Retinal pigment epithelial cell (primary cell): Measurements from ENCODE around the gene IGFBP5.

Experiments used
- DNase-seq: peaks from one replicate; pipeline ENCODE4 v3.0.0-alpha.2; 2010; ENCODE audit warnings: low read depth
- H3K4me3 ChIP-seq: 2 replicates; pipeline ENCODE4 v1.5.1; 2011; ENCODE audit warnings: mild to moderate bottlenecking, low read length, control low read depth, moderate library complexity
- CTCF ChIP-seq: conservative IDR thresholded peaks from 2 replicates; pipeline ENCODE4 v1.5.1; 2011; ENCODE audit warnings: low read depth, low read length, control low read depth, inconsistent platforms

Gene IGFBP5

GRCh38 chr2:216715402-216715974 lies 20.1 kb upstream of the IGFBP5 start:
- no peak overlapping the region for H3K4me3 ChIP-seq
- no peak for DNase-seq
- TF ChIP-seq CTCF = no peak

- DNase-seq = no peak
- no peak for TF ChIP-seq CTCF
- no peak overlapping the region for H3K4me3 ChIP-seq
Measured at GRCh38 chr2:216714376-216714775, 19.0 kb upstream of the IGFBP5 start.

DNA sequence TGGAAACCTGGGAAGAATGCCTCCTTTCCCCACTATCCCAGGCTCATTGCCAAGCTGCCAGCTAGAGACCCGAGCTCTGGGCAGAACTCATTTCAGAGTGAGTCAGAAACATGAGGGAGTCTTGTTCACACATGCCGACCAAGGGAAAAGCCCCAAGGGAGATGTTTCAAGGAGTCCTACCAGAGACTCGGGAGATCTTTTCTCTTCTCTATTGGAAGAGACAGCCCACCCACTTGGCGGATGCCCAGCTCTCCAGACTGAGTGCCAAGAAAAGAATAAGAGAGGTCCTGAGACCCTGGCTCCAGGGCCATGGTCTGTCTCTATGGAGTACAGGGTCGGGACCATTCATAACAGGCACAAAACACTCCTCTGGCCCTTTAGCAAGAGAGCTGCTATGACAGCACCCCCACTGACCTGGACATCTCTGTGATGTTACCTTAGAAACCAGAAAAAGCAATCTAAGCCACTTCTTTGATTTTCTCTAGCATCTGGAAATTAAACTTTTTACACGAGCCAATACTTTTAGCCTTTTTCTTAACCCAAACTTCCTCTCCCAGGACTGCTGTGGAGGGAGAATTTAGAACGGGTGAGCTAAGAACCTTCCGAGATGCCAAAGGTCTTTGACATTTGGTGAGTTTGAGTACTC lies 18.5 kb upstream of the IGFBP5 start:
- TF ChIP-seq CTCF = no peak
- H3K4me3 ChIP-seq = no peak overlapping the region
- peak; percentile 83 for DNase-seq

DNA sequence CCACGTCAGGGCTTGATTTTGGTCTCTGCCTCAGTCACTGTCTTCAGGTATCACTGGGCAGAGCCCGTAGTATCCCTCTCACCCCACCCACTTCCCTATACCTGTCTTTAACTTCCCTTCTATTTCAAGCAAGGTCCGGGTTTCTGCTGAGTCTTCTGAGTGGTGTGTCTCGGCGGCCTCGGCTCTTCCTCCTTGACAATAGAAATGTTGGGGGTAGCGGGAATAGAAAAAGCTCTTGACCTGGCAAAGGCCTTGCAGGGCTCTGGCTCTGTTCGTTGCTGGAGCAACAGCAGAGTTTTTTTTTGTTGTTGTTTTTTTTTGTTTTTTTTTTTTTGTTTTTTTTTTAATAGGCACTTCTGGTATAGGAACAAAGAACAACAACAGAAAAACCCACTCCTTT lies 16.0 kb upstream of the IGFBP5 start:
- no peak for TF ChIP-seq CTCF
- no peak for DNase-seq
- no peak overlapping the region for H3K4me3 ChIP-seq

GRCh38 chr2:216710551-216711301 lies 15.4 kb upstream of the IGFBP5 start:
- no peak for TF ChIP-seq CTCF
- no peak overlapping the region for H3K4me3 ChIP-seq
- peak; percentile 38 for DNase-seq

DNA sequence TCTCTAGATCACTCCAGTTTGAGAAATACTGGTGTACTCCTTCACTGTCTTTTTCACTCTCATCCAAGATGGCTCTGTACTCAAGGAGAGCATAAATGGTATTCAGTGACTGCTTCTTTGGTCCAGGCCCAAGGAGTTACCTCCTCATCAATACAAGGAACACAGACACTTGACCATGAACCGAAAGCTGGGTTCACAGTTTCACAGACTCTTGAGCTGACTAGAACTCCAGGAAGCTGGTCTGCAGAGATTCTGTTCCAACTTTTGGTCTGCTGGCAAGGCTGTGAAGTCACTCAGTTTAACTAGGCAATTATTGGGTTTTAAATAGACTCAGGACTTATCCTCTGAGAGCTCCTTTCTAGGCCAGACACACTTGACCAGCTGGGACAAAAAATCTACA lies 7.4 kb upstream of the IGFBP5 start:
- H3K4me3 ChIP-seq = no peak overlapping the region
- no peak for DNase-seq
- TF ChIP-seq CTCF = no peak

- no peak for DNase-seq
- H3K4me3 ChIP-seq = no peak overlapping the region
- TF ChIP-seq CTCF = no peak
Measured at GRCh38 chr2:216701544-216701943, 6.2 kb upstream of the IGFBP5 start.
